GM18909 (cell line): ENCODE results near the gene TTC39C.
A peak's percentile ranks its signal among the peaks of the same experiment; 100 is the strongest.
"Not testable (repeated sequence)": the region's sequence is repeated elsewhere in the genome, so short reads cannot be mapped to it uniquely, and the experiment has no call there.

Experiments used
- ATAC-seq: cut with Tn5 transposase; IDR thresholded peaks from one replicate; pipeline ENCODE4 v1.9.1; 2021; ENCODE audit warnings: mild to moderate bottlenecking; ENCODE audit not compliant: unreplicated experiment, poor library complexity

TTC39C gene

GRCh38 chr18:24118750-24119577, 104.4 kb downstream of the TTC39C start:
- ATAC-seq: peak; percentile 76

- no peak for ATAC-seq
These were observed 106.1 kb downstream of the TTC39C start for GRCh38 chr18:24120676-24121075.

GRCh38 chr18:24121625-24122024, 107.1 kb downstream of the TTC39C start:
- ATAC-seq: no peak

DNA sequence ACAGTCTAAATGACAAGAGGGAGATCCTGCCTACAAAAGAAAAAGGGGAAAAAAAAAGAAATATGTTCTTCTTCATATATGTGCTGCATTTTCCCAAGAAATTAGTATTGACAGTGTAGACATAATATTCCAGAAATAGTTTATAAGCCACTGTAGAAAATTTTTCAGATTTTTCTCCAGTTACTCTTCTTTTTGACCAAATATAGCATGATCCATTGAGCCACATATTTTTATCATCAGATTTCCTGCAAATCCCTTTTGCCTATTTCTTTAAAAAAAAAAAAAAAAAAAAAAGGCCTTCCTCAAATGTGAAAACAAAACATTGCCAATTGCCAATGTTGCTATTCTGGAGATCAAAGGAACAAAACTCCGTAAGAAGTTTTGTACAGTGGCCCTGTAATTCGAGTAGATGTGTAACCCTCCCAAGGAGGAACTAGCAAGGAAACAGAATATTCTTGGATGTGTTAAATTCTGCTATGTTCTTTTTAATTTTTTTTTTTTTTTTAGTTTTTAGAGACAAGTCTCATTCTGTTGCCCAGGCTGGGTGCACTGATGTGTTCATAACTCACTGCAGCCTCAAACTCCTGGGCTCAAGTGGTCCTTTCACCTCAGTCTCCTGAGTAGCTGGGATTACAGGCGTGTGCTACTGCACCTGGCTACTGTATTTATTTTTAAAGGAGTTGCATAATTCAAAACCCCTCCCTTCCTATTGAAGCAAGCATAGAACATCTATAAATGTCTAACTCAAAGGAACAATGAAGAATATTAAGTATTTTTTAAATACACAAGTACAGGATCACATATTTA, 111.8 kb downstream of the TTC39C start:
- no peak for ATAC-seq

DNA sequence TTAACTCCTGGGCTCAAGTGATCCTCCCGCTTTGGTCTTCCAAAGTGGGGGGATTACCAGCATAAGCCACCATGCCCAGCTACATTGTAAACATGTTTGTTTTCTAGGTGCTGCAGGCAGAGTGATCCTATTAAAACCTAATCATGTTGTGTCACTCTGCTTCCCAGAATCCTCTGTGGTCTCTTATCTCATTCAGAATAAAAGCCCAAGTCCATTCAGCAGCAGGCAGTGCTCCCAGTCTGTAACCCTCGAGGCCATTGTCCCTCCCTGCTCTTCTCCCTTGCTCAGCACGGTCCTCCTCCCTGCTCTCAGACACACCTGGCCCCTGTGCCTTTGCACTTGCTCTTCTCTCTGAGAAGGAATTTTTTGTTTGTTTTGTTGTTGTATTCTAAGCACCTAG, 113.2 kb downstream of the TTC39C start:
- no peak for ATAC-seq

DNA sequence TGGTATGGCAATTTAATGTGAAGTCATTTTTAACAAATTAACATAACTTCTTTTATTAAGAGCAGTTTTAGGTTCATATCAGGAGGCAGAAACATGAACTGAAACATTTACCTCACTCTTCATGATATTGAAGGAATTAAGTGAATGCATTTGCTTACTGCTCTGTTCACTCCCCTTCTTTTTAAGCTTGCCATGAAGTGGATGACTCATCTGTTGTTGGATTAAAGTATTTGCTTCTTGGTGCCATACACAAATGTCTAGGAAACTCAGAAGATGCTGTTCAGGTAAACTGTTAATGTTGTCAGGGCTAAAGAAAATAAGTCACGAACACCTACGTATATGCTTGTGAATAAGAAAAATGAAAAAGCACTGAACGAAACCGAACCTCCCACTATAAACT, 114.1 kb downstream of the TTC39C start:
- ATAC-seq: no peak

DNA sequence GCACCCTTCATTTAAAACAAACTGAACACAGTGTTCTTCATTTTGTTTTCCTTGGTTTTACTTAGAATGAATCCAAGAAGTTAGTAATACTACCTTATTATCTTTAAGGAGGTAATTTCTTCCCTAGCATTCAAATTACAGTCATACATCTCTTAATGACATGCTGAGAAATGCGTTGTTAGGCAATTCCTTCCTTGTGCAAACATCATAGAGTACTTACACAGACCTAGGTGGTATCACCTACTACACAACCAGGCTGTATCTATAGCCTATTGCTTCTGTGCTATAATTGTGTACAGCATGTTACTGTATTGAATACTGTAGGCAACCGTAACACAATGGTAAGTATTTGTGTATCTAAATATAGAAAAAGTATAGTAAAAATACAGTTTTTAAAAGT, 115.9 kb downstream of the TTC39C start:
- no peak for ATAC-seq

- no peak for ATAC-seq
These were observed 122.4 kb downstream of the TTC39C start for GRCh38 chr18:24136967-24137373.

GRCh38 chr18:24138409-24138788, 123.8 kb downstream of the TTC39C start:
- ATAC-seq: no peak

- ATAC-seq: peak; percentile 92
These were observed 124.4 kb downstream of the TTC39C start, which contains the start of gene CABYR for GRCh38 chr18:24138789-24139616. Gene CABYR (plus strand): TSS chr18:24139062. CDS start chr18:24143115, 4,053 bp downstream.

- no peak for ATAC-seq
These were observed 126.1 kb downstream of the TTC39C start for GRCh38 chr18:24140697-24141096.

DNA sequence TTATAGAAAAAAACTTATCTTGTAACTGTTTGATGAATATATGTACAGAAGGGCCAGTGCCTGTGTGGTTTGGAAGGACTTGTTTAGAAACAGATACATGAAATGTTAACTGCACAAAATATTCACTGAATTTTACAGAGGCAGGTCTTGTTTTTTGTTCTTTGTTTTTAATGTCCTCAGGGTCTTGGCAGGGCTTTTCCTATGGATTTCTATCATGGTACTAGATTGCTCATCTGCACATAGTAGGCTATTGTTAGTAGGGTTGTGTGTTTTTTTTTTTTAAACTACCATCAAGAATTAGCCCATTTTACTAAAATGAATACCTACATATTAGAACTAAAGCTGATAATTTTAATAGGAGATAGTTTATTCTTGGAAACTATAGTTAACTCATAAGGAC, 127.8 kb downstream of the TTC39C start:
- no peak for ATAC-seq

DNA sequence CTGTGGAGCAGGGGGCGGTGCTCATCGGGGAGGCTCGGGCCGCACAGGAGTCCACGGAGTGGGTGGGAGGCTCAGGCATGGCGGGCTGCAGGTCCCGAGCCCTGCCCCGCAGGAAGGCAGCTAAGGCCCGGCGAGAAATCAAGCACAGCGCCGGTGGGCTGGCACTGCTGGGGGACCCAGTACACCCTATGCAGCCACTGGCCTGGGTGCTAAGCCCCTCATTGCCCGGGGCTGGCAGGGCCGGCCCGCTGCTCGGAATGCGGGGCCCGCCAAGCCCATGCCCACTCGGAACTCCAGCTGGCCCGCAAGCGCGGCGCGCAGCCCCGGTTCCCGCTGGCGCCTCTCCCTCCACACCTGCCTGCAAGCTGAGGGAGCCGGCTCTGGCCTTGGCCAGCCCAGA, 135.0 kb downstream of the TTC39C start:
- not testable (repeated sequence) for ATAC-seq

GRCh38 chr18:24153397-24153796, 138.8 kb downstream of the TTC39C start:
- no peak for ATAC-seq

DNA sequence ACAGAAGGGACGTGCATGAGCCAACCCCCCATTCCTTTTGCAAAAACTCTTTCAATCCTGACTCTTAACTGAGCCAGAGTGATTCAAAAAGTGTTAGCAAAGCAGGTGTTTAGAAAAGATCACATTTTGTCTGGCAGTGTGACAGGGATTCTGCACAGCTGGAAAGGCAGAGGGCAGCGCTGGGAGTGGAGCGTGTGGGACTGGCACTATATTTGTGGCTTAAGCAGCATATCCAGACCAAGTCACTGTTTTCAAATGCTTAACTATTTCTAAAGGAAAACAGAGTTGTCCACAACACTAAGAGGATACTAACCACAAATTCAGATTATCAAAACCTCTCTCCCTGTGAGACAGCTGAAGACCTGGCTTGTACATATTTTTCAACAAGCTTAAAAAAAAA, 143.3 kb downstream of the TTC39C start:
- no peak for ATAC-seq

GRCh38 chr18:24160086-24160485, 145.5 kb downstream of the TTC39C start:
- ATAC-seq: no peak

GRCh38 chr18:24161304-24161703, 146.8 kb downstream of the TTC39C start:
- no peak for ATAC-seq

- no peak for ATAC-seq
These were observed 153.9 kb downstream of the TTC39C start for GRCh38 chr18:24168496-24168895.

DNA sequence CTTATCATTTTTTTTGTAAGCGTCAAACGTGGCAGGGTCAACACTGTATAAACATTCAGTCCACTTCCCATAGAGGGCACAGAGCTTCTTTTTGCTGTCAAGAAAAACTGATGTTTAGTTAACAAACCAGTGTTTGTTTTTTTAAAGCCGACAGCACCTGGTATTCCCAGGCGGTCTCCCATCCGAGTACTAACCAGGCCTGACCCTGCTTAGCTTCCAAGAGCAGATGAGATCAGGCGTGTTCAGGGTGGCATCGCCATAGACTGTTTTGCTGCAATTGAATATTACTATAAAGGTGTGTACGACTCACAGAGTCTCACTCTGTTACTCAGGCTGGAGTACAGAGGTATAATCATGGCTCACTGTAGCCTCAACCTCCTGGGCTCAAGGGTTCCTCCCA, 155.8 kb downstream of the TTC39C start:
- no peak for ATAC-seq

DNA sequence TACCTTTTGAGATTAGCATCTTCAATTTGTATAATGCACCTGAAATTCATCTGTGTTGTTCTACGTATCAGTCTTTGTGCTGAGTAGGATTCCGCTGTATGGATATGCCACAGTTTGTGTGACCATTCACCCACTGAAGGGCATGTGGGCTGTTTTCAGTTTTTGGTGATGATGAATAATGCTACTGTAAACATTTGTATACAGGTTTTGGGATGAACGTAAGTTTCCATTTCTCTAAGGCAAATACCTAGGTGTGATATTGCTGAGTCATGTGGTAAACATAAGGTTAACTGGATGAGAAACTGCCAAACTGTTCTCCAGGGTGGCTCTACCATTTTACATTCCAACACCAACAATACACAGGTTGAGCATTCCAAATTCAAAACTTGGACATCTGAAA, 159.4 kb downstream of the TTC39C start:
- no peak for ATAC-seq
